OCI-LY3 (cell line): ENCODE results near the gene FCHSD1.
A peak's percentile ranks its signal among the peaks of the same experiment; 100 is the strongest.

Experiments
- H2AFZ ChIP-seq: fragments of 200-600, 300-600 bp; shearing (Covaris generic); 2 replicates; pipeline ENCODE4 v1.6.0; 2014; ENCODE audit warnings: antibody characterized with exemption, low read depth, low read length
- H3K27ac ChIP-seq: fragments of 200-600, 300-600 bp; sonication (generic); 2 replicates; pipeline ENCODE4 v1.5.1; 2014; ENCODE audit warnings: mild to moderate bottlenecking, low read length, moderate library complexity, mixed read lengths
- H3K27me3 ChIP-seq: fragments of 200-600, 300-600 bp; sonication (generic); 2 replicates; pipeline ENCODE4 v1.6.1; 2014; ENCODE audit warnings: low read depth, low read length, mixed read lengths
- H3K36me3 ChIP-seq: fragments of 200-600, 300-600 bp; sonication (generic); replicated peaks from 2 replicates; pipeline ENCODE3; 2014; ENCODE audit warnings: low read depth, low read length, mixed read lengths
- H3K4me1 ChIP-seq: fragments of 300-600, 200-600 bp; sonication (generic); 2 replicates; pipeline ENCODE4 v1.6.1; 2014; ENCODE audit warnings: low read length, mixed read lengths
- H3K4me2 ChIP-seq: fragments of 200-600, 300-600 bp; sonication (generic); 2 replicates; pipeline ENCODE4 v1.6.1; 2014; ENCODE audit warnings: low read length, mixed read lengths
- H3K4me3 ChIP-seq: fragments of 300-600, 200-600 bp; sonication (generic); 2 replicates; pipeline ENCODE4 v1.5.1; 2014; ENCODE audit warnings: antibody characterized with exemption, mild to moderate bottlenecking, low read length, moderate library complexity
- H3K79me2 ChIP-seq: fragments of 300-600, 200-600 bp; shearing (Covaris generic); 2 replicates; pipeline ENCODE4 v1.6.1; 2014; ENCODE audit warnings: mild to moderate bottlenecking, low read length, mixed read lengths
- H3K9ac ChIP-seq: fragments of 300-600, 200-600 bp; shearing (Covaris generic); 2 replicates; pipeline ENCODE4 v1.6.0; 2014; ENCODE audit warnings: mild to moderate bottlenecking, low read length, moderate library complexity
- H3K9me3 ChIP-seq: fragments of 200-600, 300-600 bp; shearing (Covaris generic); 2 replicates; pipeline ENCODE4 v1.6.1; 2014; ENCODE audit warnings: low read length, mixed read lengths; ENCODE audit not compliant: insufficient read depth
- H4K20me1 ChIP-seq: fragments of 200-600, 300-600 bp; sonication (generic); 2 replicates; pipeline ENCODE4 v1.6.1; 2016; ENCODE audit warnings: low read length, mixed read lengths; ENCODE audit not compliant: insufficient read depth
- CTCF ChIP-seq: fragments of 200-600, 300-600 bp; sonication (generic); IDR thresholded peaks from 2 replicates; pipeline ENCODE4 v1.5.1; 2014; ENCODE audit warnings: antibody characterized with exemption, low read length, low read depth
- EZH2phosphoT487 ChIP-seq: fragments of 200-600 bp; shearing (Covaris generic); IDR thresholded peaks from 2 replicates; pipeline ENCODE4 v1.6.1; 2018; ENCODE audit warnings: antibody characterized with exemption, mixed run types, low read depth

FCHSD1 gene

GRCh38 chr5:141665995-141666940 is 15.1 kb upstream of the FCHSD1 start:
- H3K79me2 ChIP-seq: no peaks in the 10 kb centered on the region
- no peak overlapping the region for H3K4me2 ChIP-seq
- no peaks in the 10 kb centered on the region for H3K36me3 ChIP-seq
- H3K27me3 ChIP-seq: no peaks in the 10 kb centered on the region
- H3K9ac ChIP-seq: no peak overlapping the region
- TF ChIP-seq EZH2phosphoT487: no peak
- no peak for TF ChIP-seq CTCF
- no peaks in the 10 kb centered on the region for H3K9me3 ChIP-seq
- H4K20me1 ChIP-seq: no peaks in the 10 kb centered on the region
- no peak overlapping the region for H3K4me3 ChIP-seq
- no peak overlapping the region for H2AFZ ChIP-seq
- H3K4me1 ChIP-seq: peaks cover 4% of the 10 kb centered on the region; the same call in 1 of the 2 replicates
- H3K27ac ChIP-seq: no peak overlapping the region

GRCh38 chr5:141664733-141665461 is 13.7 kb upstream of the FCHSD1 start:
- Histone ChIP-seq H3K27ac (no peak overlapping the region), H3K27me3 (no peaks in the 10 kb centered on the region), H3K9me3 (no peaks in the 10 kb centered on the region), H3K4me2 (peak overlapping the region; percentile 34), H2AFZ (peak overlapping the region; percentile 55), H3K4me3 (no peak overlapping the region), H3K36me3 (no peaks in the 10 kb centered on the region), H3K9ac (0 out of 2 replicates have a peak overlapping the region, but pooled peaks have one; percentile 0), H3K79me2 (no peaks in the 10 kb centered on the region), H4K20me1 (no peaks in the 10 kb centered on the region), H3K4me1 (peaks cover 4% of the 10 kb centered on the region; the same call in 1 of the 2 replicates)
- TF ChIP-seq EZH2phosphoT487 (no peak), CTCF (peak; percentile 81)

GRCh38 chr5:141663506-141663905 is 12.3 kb upstream of the FCHSD1 start:
- Histone ChIP-seq H3K79me2 (no peaks in the 10 kb centered on the region), H2AFZ (no peak overlapping the region), H4K20me1 (no peaks in the 10 kb centered on the region), H3K36me3 (no peaks in the 10 kb centered on the region), H3K9ac (no peak overlapping the region), H3K4me3 (no peak overlapping the region), H3K9me3 (no peaks in the 10 kb centered on the region), H3K4me2 (no peak overlapping the region), H3K4me1 (peaks cover 4% of the 10 kb centered on the region; the same call in 1 of the 2 replicates), H3K27ac (no peak overlapping the region), H3K27me3 (no peaks in the 10 kb centered on the region)
- TF ChIP-seq CTCF (no peak), EZH2phosphoT487 (no peak)

- no peaks in the 10 kb centered on the region for H4K20me1 ChIP-seq
- no peak overlapping the region for H3K27ac ChIP-seq
- no peaks in the 10 kb centered on the region for H3K27me3 ChIP-seq
- no peak for TF ChIP-seq EZH2phosphoT487
- no peak for TF ChIP-seq CTCF
- no peaks in the 10 kb centered on the region for H3K36me3 ChIP-seq
- H3K4me2 ChIP-seq: no peak overlapping the region
- H3K79me2 ChIP-seq: no peaks in the 10 kb centered on the region
- H3K4me3 ChIP-seq: no peak overlapping the region
- H3K4me1 ChIP-seq: peaks cover 4% of the 10 kb centered on the region; the same call in 1 of the 2 replicates
- no peak overlapping the region for H3K9ac ChIP-seq
- H3K9me3 ChIP-seq: no peaks in the 10 kb centered on the region
- no peak overlapping the region for H2AFZ ChIP-seq
These were observed 10.8 kb upstream of the FCHSD1 start for GRCh38 chr5:141662028-141662427.
